MM.1S (cell line): ENCODE measurements around the gene EGR4.

Experiments
- CTCF ChIP-seq: fragments of 300-600 bp; sonication (generic); IDR thresholded peaks from 2 replicates; pipeline ENCODE4 v1.5.1; 2016; ENCODE audit warnings: antibody characterized with exemption, low read length, mixed read lengths
- EZH2 ChIP-seq: fragments of 300-600 bp; sonication (generic); optimal IDR thresholded peaks from 2 replicates; pipeline ENCODE3; 2017; ENCODE audit warnings: low read depth, mild to moderate bottlenecking, antibody characterized with exemption, low read length, mixed read lengths

DNA sequence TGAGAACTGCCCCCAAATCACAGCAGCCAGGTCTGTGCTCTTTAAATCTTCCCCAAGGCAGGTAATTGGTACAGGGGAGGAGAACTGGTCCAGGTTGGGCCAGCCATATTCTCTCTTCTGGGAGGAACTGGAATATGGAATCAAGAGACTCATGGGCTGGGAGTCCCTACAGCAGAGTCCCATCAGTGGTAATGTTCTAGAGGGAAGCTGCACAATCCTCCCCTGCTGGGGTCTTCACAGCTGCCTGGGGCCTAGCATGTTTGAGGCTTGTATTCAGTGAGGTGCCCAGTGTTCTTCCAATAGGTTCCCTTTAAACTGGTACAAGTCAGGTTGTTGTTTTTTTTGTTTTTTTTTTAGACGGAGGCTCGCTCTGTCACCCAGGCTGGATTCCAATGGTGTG, 21.1 kb upstream of the EGR4 start:
- TF ChIP-seq CTCF (no peak), EZH2 (no peak)
